Inferior parietal cortex (tissue), 1 donor: Measurements from ENCODE around the gene HOXD12.

ENCODE experiments used
- DNase-seq: peaks from one replicate; pipeline ENCODE4 v3.0.0-alpha.2; 2016; ENCODE audit errors: extremely low spot score

Gene HOXD12

GRCh38 chr2:176147800-176148496 is 48.4 kb downstream of the HOXD12 start:
- DNase-seq, result no peak

DNA sequence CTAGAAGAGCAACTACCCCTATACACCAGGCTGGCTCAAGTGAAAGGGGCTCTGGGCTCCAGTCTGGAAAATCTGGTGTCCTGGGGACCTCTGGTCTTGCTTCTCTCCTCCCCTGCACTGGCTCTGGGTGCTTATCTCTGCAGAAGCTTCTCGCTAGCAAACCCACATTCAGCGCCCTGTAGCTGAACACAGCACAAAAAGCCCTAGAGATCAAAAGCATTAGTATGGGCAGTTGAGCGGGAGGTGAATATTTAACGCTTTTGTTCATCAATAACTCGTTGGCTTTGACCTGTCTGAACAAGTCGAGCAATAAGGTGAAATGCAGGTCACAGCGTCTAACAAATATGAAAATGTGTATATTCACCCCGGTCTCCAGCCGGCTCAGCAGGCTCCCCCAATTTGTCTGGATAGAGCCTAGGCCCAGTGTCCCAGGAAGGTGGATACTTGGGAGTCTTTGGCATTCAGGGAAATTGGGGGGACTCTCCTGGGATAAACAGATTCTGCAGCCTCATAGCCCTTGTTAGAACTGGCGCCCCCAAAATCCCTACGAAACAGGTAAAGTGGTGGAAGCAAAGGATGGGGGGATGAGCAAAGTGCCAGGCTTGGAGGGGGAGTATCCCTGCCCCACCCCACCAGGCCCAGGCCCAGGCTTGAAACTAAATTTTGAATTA is 49.3 kb downstream of the HOXD12 start:
- no peak for DNase-seq

GRCh38 chr2:176149481-176149938 is 49.9 kb downstream of the HOXD12 start:
- DNase-seq, result no peak

DNA sequence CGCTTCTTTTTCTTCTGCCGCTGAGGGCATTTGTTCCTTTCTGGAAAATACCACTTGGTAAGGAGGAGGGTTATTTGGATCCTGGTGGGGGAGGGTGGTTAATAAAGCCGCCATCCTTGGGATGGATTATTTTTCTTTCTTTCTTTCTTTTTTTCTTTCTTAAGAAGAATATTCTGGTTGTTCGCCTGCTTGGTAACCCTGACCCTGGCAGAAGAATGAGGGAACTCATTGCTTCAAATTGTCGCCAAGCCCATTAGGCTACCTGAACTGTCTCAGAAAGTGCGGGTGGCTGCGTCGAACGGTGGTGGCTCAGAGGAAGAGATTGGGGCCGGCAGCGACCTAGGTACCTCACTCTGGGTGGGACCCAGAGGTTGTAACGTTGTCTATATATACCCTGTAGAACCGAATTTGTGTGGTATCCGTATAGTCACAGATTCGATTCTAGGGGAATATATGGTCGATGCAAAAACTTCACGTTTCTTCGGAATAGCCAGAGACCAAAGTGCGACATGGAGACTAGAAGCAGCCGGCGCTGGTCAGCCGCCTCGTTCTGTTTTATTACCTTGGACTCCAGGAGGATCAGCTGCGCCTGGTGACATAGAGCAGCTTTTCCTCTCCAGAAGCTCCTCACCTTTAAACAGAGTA is 50.5 kb downstream of the HOXD12 start:
- no peak for DNase-seq

DNA sequence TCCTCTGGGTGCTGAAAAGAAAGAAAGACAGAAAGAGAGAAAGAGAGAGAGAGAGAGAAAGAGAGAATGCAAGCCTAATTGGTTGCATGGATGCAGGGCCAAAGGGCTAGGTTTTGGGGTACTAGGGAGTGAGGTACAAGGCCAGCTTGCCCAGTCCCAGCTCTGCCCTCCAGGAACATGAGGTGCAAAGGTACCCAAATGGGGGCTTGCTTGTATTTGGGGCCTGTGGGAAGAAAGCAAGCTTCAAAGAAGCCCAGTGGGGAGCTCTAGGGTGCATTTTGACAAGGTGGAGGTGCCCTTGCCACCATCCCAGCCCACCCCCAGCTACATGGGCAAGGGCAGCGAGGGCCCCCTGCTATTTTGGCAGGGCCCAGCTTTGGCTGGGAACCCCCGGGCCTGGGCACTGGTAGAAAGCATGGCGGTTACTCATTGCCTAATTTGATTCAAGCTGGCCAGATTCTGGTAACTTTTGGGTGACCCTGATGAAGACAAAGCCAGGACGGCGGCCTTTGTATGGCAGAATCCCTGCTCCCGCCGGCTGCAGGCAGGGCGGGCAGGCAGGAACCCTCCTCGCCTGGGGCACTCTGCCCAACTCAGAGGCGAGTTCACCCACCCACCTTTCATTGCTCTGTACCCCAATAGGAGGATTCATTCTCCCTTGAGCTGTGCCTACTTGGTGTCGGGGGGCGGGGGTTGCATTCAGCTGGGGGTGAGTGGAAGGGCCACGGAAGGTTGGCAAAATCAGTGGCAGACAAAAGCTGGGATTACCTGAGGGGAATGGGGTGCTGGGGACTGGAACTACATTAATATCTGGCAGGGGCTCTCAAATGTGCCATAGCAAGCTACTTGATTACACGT is 51.2 kb downstream of the HOXD12 start:
- no peak for DNase-seq

DNA sequence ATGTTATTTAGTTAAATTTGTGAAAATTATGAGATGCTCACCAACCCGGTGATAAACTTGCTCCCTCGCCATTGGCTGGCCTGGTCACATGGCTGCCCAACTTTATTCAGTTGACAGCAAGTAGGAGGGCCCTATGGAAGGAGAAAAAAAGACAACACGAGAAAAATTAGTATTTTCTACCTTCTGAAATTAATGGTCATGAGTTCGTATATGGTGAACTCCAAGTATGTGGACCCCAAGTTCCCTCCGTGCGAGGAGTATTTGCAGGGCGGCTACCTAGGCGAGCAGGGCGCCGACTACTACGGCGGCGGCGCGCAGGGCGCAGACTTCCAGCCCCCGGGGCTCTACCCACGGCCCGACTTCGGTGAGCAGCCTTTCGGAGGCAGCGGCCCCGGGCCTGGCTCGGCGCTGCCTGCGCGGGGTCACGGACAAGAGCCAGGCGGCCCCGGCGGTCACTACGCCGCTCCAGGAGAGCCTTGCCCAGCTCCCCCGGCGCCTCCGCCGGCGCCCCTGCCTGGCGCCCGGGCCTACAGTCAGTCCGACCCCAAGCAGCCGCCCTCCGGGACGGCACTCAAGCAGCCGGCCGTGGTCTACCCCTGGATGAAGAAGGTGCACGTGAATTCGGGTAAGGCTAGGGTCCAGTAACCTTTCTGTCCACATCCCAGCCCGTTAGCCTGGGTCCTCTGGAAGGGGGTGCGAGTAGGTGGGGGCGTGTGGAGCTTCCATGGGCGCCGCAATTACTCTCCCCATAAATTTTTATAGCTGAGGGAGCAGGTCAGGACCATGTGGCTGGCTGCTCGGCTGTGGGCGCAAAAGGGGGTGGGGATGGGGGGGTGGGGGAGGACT is 52.1 kb downstream of the HOXD12 start, which contains the start of gene HOXD4:
TSS of gene HOXD4 (plus strand) at position 109 of the 846 bp plus-strand sequence. CDS start at position 193, 84 bp downstream.
- DNase-seq, result no peak
